NCI-H187 treated with DMSO at 0.1 percent for 48 hours (cell line): ENCODE measurements around the gene SPATA31D3.
"Not testable (repeated sequence)": the region's sequence is repeated elsewhere in the genome, so short reads cannot be mapped to it uniquely, and the experiment has no call there.

Experiments
- DNase-seq: peaks from one replicate; lab custom pipeline; 2025; lab: John Stamatoyannopoulos, UW

The SPATA31D3 gene

DNA sequence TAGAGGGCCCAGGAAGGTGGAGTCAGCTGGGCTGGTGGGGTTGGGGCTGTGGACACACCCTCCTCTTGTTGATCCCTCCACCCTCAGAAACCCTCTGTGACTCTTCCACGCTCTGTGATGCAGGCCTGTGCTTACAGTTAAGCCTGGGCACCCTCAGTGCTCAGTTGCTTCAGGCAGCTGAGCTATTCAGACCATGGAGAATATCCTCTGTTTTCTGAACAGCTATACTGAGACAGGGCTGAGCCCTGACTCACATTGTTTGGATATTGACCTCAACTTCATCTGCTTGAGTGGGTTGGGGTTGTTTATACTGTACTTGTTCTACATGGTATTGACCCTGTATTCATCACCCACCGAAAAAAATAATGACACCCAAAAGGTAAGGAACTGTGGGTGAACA is at the start of gene SPATA31D3:
SPATA31D3 (plus strand) TSS at position 108 of the 400 bp plus-strand sequence; CDS start at position 194, 86 bp downstream.
- not testable (repeated sequence) for DNase-seq

DNA sequence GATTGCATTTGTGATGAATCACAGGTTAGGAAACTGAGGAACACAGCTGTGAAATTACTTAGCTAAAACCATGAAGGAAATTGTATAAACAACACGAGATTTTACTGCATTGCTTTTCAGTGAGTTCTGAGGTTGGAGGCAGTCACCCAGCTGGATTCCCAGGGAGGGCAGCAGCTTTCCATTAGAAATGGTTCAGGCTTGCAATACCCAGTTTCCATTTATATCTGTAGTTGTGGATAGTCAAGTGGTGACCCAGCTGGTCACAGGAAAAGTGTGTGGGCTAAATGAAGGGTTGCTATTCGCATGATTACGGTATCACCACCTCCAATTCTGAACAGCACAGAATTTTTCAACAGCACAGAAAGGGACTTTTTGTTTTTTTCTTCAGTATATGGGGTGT is 49.4 kb upstream of the SPATA31D3 start:
- no peak for DNase-seq

DNA sequence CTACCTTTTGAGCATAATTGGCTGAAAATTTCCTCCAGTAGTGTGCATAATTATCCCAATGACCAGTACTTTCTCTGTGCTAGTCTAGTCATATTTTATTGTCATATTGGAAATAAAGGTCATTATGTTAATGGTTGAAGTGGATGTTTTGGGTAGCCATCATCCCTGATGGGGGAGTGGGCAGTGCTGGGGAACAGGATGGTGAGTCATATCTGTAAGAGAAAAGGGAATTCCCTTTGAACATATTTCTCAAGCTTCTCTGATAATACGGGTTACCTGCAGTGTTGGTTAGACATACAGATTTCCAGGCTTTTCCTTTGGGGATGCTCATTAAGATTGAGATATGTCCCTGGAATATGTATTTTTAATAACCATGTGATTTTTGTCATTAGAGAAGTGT is 48.4 kb upstream of the SPATA31D3 start:
- no peak for DNase-seq

DNA sequence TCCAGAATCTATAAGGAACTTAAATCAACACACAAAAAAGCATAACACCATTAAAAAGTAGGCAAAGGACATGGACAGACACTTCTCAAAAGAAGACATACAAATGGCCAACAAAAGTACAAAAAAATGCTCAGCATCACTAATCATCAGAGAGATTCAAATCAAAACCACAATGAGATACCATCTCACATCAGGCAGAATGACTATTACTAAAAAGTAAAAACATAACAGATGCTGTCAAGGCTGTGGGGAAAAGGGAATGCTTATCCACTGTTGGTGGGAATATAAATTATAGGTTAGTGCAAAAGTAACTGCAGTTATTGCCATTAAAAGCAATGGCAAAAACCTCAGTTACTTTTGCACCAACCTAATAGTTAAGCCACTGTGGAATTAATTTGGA is 47.2 kb upstream of the SPATA31D3 start:
- no peak for DNase-seq

DNA sequence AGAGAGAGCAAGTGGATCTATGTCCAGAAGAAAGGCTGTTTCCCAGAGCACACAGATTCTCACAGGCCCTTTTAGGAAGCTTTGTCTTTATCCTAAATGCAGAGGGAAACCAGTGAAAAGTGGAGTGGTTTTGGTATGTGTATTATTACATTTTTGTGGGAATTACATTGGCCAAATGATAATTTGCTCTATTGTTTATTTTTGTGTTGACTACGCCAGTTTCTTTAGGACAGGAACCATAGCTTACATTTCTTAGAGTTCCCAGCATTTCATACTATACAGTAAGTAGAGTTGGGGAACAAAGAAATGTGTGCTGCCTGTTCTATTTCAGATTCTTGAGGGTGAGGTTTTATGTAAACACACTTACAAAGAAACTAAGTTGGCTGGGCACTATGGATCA is 44.4 kb upstream of the SPATA31D3 start:
- no peak for DNase-seq

DNA sequence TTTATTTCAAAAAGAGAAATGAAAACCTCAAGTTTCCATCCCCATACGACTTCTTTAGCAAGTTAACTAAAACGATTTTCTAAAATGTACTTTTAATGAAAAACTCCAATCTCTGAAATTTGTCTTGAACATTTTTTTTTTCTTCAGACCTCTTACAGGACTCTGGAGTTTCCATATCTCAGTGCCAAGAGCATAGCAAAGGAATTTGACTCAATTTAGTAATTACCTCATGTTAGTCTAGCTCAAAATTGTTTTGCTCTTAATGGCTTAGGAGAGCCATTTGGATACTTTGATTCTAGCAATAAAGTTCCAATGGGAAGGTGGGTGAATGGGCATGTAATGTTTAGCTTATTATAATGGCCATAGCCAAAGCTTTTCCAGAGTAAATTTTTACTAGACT is 41.1 kb upstream of the SPATA31D3 start:
- DNase-seq: no peak

DNA sequence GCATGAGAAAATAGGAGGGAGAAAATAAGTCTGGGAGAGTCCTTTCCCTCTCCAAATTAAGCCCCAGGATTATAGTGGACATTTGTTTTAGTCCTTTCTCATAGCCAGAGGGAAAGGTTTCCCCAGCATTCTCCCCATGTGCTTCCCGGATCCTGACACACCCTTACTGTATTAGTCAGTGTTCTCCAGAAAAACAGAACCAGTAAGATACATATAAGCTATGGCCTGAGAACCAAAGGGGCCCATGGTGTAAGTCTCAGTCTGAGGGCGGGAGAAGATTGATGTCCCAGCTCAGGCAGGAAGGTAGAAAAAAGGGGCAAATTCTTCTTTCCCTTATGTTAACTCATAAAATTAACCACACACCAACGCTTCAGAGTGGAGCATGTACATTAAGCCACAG is 40.7 kb upstream of the SPATA31D3 start:
- no peak for DNase-seq

DNA sequence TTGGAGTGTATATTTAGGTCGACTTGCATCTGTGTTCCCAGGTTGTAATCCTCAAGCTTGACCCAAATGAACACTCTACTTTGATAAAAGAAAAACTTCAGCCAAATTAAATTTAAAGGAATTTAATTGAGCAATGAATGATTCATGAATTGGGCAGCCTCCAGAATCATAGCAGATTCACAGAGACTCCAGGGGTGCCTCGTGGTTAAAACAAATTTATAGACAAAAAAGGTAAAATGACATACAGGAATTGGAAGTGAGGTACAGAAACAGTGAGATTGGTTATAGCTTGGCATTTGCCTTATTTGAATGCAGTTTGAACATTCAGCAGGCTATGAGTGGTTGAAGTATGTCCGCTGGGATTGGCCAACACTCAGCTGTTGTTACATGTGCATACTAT is 36.6 kb upstream of the SPATA31D3 start:
- DNase-seq: no peak

DNA sequence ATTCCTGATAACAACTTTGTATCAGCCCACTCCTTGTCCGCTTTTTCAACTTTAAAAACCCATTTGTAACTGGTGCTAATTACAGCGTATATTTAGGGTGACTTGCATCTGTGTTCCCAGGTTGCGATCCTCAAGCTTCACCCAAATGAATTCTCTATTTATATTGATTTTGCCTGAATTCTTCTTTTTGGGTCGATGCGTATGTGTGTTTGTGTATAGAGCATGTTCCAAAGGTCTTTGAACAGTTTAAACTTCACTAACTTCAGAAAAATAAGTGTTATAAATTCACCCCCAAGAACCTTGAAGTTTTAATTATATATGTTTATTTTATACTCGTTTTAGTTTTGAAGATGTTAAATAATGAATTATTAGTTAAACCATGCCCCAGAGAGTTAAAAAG is 31.2 kb upstream of the SPATA31D3 start:
- DNase-seq: no peak

DNA sequence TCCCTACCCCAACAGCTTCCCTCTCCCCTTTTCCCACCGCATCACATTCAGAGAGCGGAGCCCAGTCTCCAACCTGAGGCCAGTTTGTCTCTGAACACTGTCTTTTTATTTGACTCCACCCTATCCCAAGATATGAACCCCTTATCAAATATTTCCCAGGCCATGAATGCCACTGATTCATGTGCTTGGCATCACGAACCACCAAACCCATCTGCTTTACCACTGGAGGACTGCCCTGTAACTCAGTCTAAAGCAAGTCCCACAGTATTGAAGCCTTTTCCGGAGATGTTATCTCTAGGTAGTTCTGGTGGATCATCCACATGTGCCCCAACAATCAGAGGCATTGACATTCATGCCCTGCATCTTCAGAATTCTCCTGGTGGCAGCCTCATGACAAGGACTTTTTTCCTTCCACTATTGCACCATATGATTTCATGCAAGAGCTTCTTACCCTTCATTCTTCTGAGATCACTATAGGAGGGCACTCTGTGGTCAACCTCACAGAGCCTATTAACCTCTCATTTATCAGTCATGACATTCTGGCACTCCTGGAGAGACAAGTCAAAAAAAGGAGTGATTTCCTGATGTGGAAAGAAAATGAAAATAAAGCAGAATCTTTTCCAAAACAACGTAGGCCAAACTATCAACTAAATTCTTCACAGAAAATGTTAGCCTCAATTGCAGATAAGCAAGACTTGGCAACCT is 27.3 kb upstream of the SPATA31D3 start:
- DNase-seq: no peak

DNA sequence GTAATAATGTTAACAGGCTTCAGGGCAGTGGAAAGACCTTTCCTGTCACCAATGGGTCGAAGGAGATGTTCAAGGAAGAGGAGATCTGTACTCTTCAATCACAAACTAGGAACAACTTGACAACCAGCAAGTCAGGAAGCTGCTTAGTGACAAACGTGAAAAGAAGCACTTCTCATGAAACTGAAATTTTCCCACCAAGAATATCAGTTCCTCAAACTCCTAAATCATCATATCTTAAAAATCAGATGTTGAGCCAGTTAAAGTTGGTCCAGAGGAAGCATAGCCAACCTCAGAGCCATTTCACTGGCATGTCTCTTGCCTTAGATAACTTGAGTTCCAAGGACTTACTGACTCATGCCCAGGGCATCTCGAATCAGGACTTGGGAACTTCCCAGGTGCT is 24.8 kb upstream of the SPATA31D3 start:
- DNase-seq: not testable (repeated sequence)

DNA sequence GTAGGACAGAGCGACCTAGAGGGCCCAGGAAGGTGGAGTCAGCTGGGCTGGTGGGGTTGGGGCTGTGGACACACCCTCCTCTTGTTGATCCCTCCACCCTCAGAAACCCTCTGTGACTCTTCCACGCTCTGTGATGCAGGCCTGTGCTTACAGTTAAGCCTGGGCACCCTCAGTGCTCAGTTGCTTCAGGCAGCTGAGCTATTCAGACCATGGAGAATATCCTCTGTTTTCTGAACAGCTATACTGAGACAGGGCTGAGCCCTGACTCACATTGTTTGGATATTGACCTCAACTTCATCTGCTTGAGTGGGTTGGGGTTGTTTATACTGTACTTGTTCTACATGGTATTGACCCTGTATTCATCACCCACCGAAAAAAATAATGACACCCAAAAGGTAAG is 15.0 kb upstream of the SPATA31D3 start, which contains the start of gene SPATA31D4:
SPATA31D4 (plus strand) TSS at position 124 of the 400 bp plus-strand sequence; CDS start at position 210, 86 bp downstream.
- DNase-seq: not testable (repeated sequence)

DNA sequence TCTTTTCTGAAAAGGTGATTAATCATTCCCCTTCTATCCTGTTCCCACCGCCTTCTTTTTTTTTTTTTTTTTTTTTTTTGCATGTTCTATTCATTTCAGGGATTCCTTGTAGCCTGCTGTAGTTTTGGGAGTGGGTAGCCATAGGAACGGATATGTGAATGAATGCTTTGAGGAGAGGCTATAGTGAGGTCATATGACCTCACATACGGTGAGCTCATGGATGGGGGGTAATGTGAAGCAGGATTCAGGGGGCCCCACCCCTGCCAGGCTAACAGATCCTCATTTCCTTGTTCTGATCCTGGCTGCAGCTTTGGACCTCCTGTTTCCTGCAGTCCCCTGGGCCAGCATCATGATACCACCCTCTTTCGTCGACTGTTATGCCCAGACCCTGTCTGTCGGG is 13.2 kb upstream of the SPATA31D3 start:
- DNase-seq: not testable (repeated sequence)

DNA sequence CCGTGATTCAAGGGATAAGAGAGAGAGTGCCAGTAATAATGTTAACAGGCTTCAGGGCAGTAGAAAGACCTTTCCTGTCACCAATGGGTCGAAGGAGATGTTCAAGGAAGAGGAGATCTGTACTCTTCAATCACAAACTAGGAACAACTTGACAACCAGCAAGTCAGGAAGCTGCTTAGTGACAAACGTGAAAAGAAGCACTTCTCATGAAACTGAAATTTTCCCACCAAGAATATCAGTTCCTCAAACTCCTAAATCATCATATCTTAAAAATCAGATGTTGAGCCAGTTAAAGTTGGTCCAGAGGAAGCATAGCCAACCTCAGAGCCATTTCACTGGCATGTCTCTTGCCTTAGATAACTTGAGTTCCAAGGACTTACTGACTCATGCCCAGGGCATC is 9.8 kb upstream of the SPATA31D3 start:
- DNase-seq: not testable (repeated sequence)

DNA sequence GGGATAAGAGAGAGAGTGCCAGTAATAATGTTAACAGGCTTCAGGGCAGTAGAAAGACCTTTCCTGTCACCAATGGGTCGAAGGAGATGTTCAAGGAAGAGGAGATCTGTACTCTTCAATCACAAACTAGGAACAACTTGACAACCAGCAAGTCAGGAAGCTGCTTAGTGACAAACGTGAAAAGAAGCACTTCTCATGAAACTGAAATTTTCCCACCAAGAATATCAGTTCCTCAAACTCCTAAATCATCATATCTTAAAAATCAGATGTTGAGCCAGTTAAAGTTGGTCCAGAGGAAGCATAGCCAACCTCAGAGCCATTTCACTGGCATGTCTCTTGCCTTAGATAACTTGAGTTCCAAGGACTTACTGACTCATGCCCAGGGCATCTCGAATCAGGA is 5.3 kb downstream of the SPATA31D3 start:
- DNase-seq: not testable (repeated sequence)

DNA sequence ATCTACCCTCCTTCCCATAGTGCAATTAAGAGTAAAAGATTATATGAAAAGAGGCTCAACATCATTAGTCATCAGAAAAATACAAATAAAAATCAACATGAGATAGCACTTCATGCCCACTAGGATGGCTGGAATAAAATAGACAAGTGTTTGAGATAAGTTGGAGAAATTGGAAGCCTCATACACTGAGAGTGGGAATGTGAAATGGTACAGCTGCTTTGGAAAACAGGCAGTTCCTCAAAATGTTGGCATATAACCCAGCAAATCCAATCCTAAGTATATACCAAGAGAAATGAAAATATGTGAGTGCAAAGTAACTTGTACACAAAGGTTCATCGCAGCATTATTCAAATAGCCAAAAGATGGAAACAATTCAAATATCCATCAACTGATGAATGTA is 9.8 kb downstream of the SPATA31D3 start:
- DNase-seq: no peak

DNA sequence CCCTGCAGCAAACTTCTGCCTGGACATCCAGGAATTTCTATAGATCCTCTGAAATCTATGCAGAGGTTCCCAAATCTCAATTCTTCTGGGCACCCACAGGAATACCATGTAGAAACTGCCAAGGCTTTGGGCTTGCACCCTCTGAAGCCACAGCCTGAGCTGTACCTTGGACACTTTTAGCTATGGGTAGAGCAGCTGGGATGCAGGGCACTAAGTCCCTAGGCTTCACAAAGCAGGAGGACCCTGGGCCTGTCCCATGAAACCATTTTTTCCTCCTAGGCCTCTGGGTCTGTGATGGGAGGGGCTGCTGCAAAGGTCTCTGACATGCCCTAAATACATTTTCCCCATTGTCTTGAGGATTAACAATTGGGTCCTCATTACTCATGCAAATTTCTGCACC is 12.3 kb downstream of the SPATA31D3 start:
- DNase-seq: no peak

DNA sequence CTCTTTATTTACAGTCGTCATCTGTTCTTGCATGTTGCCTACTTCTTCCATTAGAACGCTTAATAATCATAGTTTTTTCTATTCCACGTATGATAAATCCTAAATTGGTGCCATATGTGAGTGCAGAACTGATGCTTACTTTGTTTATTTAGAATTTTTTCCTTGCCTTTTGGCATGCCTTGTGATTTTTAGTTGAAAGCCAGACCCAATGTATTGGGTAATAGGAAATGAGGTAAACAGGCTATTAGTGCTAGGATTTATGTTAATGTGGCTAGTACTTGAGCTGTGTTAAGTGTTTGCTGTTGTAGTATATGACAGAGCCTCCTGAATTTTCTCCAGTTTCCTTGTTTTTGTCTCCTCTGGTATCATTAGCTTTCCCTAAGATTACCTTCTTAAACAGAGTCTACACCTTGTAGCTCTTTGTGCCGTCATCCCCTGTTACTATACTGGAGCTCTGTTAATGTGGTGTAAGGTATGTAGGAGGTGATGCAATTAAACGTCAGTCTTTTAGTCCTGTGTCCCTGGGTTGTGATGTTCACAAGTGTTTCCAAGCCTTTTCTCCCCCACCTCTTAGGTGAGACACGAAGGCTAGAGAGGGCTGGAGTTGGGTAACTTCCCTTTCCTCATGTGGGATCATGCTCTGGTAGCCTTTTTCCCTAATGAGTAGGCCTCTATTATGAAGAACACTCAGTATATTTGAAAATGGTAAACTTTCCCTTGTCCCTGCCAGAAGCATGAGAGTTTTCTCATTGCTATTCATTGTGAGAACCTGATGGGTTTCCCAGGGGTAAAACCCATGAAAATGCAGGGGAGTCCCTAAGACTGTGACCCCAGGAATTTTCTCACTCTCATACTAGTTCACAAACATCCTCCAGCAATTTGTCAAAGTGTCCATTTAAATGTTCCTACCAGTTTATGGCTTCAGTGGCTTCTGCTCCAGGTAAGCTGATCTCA is 21.2 kb downstream of the SPATA31D3 start:
- no peak for DNase-seq

DNA sequence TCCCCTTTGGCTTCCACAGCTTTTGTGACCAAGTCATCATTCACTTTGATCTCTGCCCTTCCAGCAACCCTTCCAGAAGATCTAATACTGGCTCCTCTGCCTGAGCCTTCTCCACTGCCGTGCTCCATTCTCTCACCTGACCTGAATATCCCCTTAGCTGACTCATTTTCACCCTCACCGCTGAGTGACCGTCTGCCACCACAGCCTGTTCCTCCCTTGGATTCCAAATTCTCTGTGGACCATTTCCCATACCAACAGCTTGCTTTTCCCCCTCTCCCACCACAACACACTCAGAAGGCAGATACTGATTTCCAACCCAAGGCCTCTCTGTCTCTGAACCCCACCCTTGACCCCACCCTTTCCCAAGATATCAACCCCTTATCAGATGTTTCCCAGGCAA is 24.7 kb downstream of the SPATA31D3 start:
- no peak for DNase-seq

DNA sequence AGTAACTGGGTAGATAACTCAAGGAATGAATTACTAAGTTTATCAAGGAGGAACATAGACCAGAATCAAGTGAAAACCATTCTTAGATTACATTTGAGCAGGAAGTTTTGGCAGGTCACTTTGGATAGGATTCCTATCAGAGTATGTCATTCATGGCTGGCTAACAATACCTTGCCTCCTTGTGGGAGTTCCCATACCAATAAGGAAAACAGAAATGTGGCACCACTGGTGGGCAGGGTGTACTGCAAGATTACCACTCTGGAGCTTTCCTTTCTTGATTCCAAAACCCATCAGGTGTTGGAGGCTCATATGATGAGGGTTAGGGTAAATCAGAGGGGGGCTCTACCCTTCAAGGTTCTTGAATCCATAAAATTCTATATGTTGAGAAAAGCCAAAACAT is 26.7 kb downstream of the SPATA31D3 start:
- no peak for DNase-seq

DNA sequence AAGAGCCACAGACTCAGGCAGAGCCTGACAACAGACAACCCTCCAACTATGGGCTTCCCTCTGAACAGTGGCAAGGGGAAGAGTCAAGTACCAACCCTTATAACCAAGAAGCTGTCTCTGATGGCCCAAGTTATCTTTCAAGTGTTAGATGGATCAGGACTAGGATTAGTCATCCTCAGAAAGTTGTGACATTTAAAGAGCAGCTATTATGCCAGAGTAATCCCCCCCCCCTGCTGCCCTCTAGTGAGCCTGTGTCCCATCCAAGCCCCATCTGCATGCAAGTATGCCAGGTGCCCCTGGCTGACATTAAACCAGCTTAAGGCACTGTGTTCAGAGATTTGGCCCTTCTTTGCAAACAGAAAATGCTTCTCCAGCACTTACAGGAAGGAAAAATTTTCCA is 28.4 kb downstream of the SPATA31D3 start:
- DNase-seq: no peak

DNA sequence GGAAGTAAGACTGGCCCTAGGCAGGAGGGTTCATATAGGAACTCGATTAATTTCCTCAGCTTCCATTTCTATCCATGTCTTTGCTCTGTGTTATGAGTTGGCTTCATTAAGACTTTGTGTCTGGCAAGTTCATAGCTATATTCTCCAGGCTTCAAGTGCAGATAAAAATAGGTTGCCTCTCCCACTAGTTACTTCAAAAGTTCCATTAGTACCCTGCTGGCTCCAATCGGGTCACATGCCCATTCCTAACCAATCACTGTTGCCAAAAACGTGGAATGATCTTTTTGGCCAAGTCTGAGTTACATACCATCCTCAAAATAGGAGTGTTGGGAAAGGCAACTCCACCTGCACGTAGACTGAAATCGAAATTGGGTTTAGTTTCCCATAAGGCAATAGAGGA is 31.5 kb downstream of the SPATA31D3 start:
- no peak for DNase-seq

DNA sequence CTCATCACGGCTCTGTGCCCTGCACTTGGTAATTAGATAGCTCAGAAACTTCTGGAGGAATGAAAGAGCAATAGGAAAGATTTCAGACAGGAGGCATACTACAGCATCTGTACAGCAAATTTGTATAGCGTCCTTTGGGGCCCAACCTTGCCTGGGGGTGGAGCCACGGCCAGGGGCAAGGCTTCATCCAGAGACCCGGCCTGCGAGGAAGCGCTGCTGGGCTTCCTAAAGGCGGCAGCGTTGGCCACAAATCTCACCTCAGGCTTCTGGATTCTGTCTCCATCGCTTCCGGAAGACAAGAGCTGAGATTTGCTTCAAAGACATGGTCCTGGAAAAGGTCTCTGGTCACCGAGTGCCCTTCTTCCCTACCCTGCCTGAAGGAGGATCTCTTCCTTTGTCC is 33.1 kb downstream of the SPATA31D3 start:
- no peak for DNase-seq
